Subcutaneous adipose tissue (tissue), 4 donors: ENCODE results near the gene FAM135A. TPM values are rescaled to one million over a fixed set of nuclear protein-coding genes. Genes with fewer than 3 reads are reported as not detected.

Source experiments
- CTCF ChIP-seq: fragments of 450-650 bp; IDR thresholded peaks from one replicate; pipeline ENCODE4 v1.5.1; 2016; ENCODE audit warnings: low read depth, mild to moderate bottlenecking, control low read depth, antibody characterized with exemption, moderate library complexity
- total RNA-seq, 4 donors: library from RNA; depleted of rRNA; stranded (reverse); fragments of >200 nt; gene quantifications; one replicate each; pipeline ENCODE4 v1.1.0, GENCODE V29; 2016

The FAM135A gene
- total RNA-seq, 4 donors from 2014 or later: 26.2 to 33.6 (median 27.1) TPM

GRCh38 chr6:70537266-70537665 lies 124.0 kb downstream of the FAM135A start:
- TF ChIP-seq CTCF: no peak

- no peak for TF ChIP-seq CTCF
Measured at GRCh38 chr6:70538376-70538775, 125.1 kb downstream of the FAM135A start.

- TF ChIP-seq CTCF: no peak
Measured at GRCh38 chr6:70547313-70547712, 134.0 kb downstream of the FAM135A start.

- no peak for TF ChIP-seq CTCF
Measured at GRCh38 chr6:70547905-70548304, 134.6 kb downstream of the FAM135A start.

GRCh38 chr6:70549327-70549726 lies 136.0 kb downstream of the FAM135A start:
- TF ChIP-seq CTCF: no peak

- no peak for TF ChIP-seq CTCF
Measured at GRCh38 chr6:70551566-70551965, 138.3 kb downstream of the FAM135A start.

- TF ChIP-seq CTCF: no peak
Measured at GRCh38 chr6:70552974-70553373, 139.7 kb downstream of the FAM135A start.
